LNCaP clone FGC (cell line): Measurements from ENCODE around the gene MBTPS1.

Experiments used
- DNase-seq: peaks from one replicate; pipeline ENCODE4 v3.0.0-alpha.2; 2011; ENCODE audit warnings: low read depth
- H3K4me3 ChIP-seq: 2 replicates; pipeline ENCODE4 v1.5.1; 2011; ENCODE audit warnings: mild to moderate bottlenecking, low read depth, low read length, control low read depth
- CTCF ChIP-seq: IDR thresholded peaks from 2 replicates; pipeline ENCODE4 v1.5.1; 2012; ENCODE audit warnings: mild to moderate bottlenecking; ENCODE audit not compliant: control insufficient read depth, insufficient read depth; ENCODE audit errors: extremely low read depth

The MBTPS1 gene

GRCh38 chr16:84084570-84085270, 32.0 kb downstream of the MBTPS1 start:
- TF ChIP-seq CTCF = peak; percentile 92
- peak; percentile 51 for DNase-seq
- no peak overlapping the region for H3K4me3 ChIP-seq

- DNase-seq = no peak
- no peak for TF ChIP-seq CTCF
- no peak overlapping the region for H3K4me3 ChIP-seq
These were observed 33.7 kb downstream of the MBTPS1 start for GRCh38 chr16:84082835-84083569.

- DNase-seq = no peak
- no peak for TF ChIP-seq CTCF
- no peak overlapping the region for H3K4me3 ChIP-seq
These were observed 34.6 kb downstream of the MBTPS1 start for GRCh38 chr16:84082110-84082509.

GRCh38 chr16:84081446-84081989, 35.2 kb downstream of the MBTPS1 start:
- no peak for TF ChIP-seq CTCF
- no peak overlapping the region for H3K4me3 ChIP-seq
- DNase-seq = no peak

- DNase-seq = no peak
- TF ChIP-seq CTCF = no peak
- H3K4me3 ChIP-seq = no peak overlapping the region
These were observed 35.9 kb downstream of the MBTPS1 start for GRCh38 chr16:84080813-84081212.

- H3K4me3 ChIP-seq = no peak overlapping the region
- DNase-seq = no peak
- TF ChIP-seq CTCF = no peak
These were observed 36.4 kb downstream of the MBTPS1 start for GRCh38 chr16:84080378-84080777.

- DNase-seq = no peak
- TF ChIP-seq CTCF = no peak
- no peak overlapping the region for H3K4me3 ChIP-seq
These were observed 37.1 kb downstream of the MBTPS1 start for GRCh38 chr16:84079664-84080063.
